Glutamatergic neuron (in vitro differentiated cells): ENCODE measurements around the gene GRM1. TPM values are rescaled to one million over a fixed set of nuclear protein-coding genes. Genes with fewer than 3 reads are reported as not detected.

ENCODE experiments used
- DNase-seq: peaks from one replicate; pipeline ENCODE4 v3.0.0; 2022
- H3K27ac Mint-ChIP-seq: one replicate; pipeline ENCODE4 v1.8.0; 2020; ENCODE audit warnings: mild to moderate bottlenecking, mixed read lengths, inconsistent platforms; ENCODE audit not compliant: unreplicated experiment
- H3K27me3 Mint-ChIP-seq: one replicate; pipeline ENCODE4 v1.8.0; 2020; ENCODE audit warnings: mild to moderate bottlenecking, moderate library complexity, mixed read lengths, inconsistent platforms; ENCODE audit not compliant: unreplicated experiment
- H3K36me3 Mint-ChIP-seq: one replicate; pipeline ENCODE4 v1.8.0; 2020; ENCODE audit warnings: mild to moderate bottlenecking, mixed read lengths, inconsistent platforms; ENCODE audit not compliant: unreplicated experiment
- H3K4me1 Mint-ChIP-seq: one replicate; pipeline ENCODE4 v1.8.0; 2020; ENCODE audit warnings: mild to moderate bottlenecking, low read depth, mixed read lengths, inconsistent platforms; ENCODE audit not compliant: unreplicated experiment
- H3K4me3 Mint-ChIP-seq: one replicate; pipeline ENCODE4 v1.8.0; 2020; ENCODE audit warnings: mild to moderate bottlenecking, mixed read lengths, inconsistent platforms; ENCODE audit not compliant: unreplicated experiment
- H3K9me3 Mint-ChIP-seq: one replicate; pipeline ENCODE4 v1.8.0; 2020; ENCODE audit warnings: mild to moderate bottlenecking, moderate library complexity, mixed read lengths, inconsistent platforms; ENCODE audit not compliant: unreplicated experiment
- total RNA-seq: library from RNA; stranded (reverse); fragmentation: NEBNext Ultra II Directional; extraction: Animal tissue kit (Norgen Biotek cat#: 25700); gene quantifications from one replicate; pipeline ENCODE4 v1.2.1, GENCODE V29; 2021; ENCODE audit not compliant: unreplicated experiment
- TF ChIP-seq, protein P1 (sequence below): fragments of 200-600 bp; sonication (generic); IDR thresholded peaks from one replicate; pipeline ENCODE4 v1.5.0; 2021; ENCODE audit not compliant: partially characterized antibody, unreplicated experiment

The GRM1 gene
- total RNA-seq, 1 donor from 2014 or later: 0.17 TPM

DNA sequence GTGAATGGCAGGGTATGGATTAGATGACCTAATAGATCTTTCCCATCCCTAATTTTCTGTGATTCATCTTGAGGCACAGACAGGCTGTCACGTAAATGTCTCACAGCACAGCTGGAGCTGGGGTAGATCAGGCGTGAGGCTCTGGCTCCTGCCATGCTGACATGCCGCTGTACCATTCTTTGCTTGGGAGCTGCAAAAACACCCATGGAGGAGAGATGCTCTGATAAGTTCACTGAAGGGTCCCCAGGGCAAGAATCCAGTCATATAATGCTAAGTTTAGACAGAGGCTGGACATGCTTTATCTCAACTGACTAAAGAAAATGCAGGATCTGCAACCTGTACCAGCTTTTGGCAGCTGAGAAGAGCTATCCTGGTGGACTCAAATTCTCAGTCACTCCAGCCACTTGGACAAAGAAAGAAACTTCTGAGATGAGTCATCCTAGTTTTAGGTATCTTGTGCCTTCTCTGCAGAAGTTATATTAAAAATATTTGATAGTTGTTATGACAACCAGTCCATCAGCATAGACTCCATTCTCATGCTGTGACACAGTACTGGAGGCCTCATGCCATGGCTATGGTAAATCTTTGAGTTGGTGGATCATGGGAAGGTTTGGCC lies 329.7 kb downstream of the GRM1 start:
- no peaks in the 10 kb centered on the region for H3K36me3 Mint-ChIP-seq
- no peak overlapping the region for H3K4me3 Mint-ChIP-seq
- H3K9me3 Mint-ChIP-seq: no peaks in the 10 kb centered on the region
- H3K27me3 Mint-ChIP-seq: no peaks in the 10 kb centered on the region
- H3K4me1 Mint-ChIP-seq: no peaks in the 10 kb centered on the region
- H3K27ac Mint-ChIP-seq: no peak overlapping the region
- no peak for DNase-seq
- TF ChIP-seq, protein P1, sequence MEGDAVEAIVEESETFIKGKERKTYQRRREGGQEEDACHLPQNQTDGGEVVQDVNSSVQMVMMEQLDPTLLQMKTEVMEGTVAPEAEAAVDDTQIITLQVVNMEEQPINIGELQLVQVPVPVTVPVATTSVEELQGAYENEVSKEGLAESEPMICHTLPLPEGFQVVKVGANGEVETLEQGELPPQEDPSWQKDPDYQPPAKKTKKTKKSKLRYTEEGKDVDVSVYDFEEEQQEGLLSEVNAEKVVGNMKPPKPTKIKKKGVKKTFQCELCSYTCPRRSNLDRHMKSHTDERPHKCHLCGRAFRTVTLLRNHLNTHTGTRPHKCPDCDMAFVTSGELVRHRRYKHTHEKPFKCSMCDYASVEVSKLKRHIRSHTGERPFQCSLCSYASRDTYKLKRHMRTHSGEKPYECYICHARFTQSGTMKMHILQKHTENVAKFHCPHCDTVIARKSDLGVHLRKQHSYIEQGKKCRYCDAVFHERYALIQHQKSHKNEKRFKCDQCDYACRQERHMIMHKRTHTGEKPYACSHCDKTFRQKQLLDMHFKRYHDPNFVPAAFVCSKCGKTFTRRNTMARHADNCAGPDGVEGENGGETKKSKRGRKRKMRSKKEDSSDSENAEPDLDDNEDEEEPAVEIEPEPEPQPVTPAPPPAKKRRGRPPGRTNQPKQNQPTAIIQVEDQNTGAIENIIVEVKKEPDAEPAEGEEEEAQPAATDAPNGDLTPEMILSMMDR: no peak

DNA sequence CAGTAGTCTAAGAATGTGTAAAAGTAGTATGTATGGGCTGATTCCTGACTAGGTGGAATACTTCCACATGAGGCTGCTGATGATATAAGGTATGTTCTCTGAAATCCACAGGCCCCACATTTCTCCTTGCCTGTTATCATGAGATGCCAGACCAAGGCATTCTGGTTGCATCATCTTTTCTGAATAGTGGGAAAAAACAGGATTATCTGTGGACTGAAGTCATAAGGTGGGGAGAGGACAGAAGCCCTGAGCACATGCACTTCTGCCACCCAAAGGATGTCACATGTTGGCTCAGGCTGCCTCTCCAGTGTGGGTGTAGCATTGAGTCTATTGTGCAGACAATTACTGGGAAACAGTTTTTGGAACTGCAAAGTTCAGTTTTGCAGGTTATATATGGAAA lies 330.3 kb downstream of the GRM1 start:
- TF ChIP-seq, protein P1: no peak
- no peak overlapping the region for H3K27ac Mint-ChIP-seq

DNA sequence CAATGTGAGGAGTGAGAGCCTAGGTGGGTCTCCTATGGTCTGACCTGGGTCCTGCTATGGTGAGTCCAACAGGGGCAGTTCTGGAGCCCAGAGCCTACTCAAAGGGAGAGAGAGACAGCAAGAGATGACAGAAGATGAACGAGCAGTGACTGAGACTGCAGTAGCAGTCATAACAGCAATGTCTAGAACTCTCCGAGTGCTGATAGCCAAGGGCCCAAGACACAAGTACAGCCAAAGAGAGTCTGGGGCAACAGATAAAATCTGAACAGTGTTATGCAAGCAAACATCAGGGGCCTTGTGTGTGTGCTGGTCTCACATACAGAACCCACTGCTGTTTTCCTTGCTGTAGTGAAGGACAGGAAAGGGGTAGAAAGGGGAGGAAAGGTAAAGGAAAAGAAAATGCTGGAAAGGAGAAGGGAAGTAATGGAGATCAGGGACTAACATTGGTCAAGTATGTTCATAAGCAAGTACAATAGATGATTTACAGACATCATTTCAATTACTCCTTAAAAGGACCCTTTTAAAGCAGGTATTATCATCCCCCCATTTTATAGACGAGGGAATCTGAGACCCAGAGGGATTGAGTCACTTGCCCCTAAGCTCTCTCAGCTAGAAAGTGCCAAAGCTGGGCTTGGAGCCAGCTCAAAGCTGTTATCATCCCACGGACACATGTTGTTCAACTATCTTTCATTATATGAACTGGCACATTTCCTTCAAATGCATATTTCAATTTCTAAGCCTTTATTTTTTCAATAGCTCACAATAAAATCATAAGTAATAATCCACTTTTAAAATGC lies 332.5 kb downstream of the GRM1 start:
- H3K27me3 Mint-ChIP-seq: no peaks in the 10 kb centered on the region
- no peak overlapping the region for H3K4me3 Mint-ChIP-seq
- no peaks in the 10 kb centered on the region for H3K4me1 Mint-ChIP-seq
- no peaks in the 10 kb centered on the region for H3K9me3 Mint-ChIP-seq
- no peak overlapping the region for H3K27ac Mint-ChIP-seq
- DNase-seq: no peak
- TF ChIP-seq, protein P1: no peak
- no peaks in the 10 kb centered on the region for H3K36me3 Mint-ChIP-seq

More for the DNA sequence above, 330.3 kb downstream of the GRM1 start:
- Mint-ChIP-seq H3K36me3 (no peaks in the 10 kb centered on the region), H3K4me1 (no peaks in the 10 kb centered on the region), H3K9me3 (no peaks in the 10 kb centered on the region), H3K4me3 (no peak overlapping the region), H3K27me3 (no peaks in the 10 kb centered on the region)
- DNase-seq: no peak

DNA sequence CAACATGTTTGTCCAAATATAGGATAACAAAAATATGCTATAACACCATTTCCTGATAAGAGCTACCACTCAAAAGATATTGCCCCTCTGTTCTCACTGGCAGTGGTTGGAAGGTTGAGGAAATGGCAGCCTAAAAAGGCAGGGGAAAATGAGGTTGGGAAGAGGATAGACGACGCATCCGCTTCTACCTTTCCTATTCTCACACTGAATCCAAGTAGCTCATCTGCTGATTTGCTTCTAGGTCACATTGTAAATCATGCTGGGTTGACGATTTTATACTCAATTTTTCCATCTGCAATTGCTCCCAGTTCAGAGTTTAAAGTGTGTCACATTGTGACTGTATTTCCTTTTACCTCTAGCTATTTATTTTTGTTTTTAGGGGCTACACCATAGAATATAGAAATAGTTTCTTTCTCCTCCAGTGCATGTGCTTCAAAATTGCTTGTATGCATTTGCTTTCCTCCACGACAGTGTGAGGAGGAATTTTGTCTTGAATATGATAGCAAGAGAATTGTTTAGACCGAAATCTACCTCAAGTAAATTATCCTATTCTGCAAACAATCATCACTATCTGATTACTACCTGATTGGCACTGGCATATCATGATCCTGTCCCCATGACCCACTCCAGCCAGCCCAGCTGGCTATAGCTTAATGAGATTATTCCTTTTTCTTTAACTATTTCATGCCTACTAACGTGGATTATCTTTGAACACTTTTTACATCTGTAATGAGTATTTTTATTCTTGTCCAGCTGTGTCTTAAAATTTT lies 335.2 kb downstream of the GRM1 start:
- H3K9me3 Mint-ChIP-seq: no peaks in the 10 kb centered on the region
- H3K27ac Mint-ChIP-seq: no peak overlapping the region
- no peaks in the 10 kb centered on the region for H3K4me1 Mint-ChIP-seq
- no peaks in the 10 kb centered on the region for H3K36me3 Mint-ChIP-seq
- H3K4me3 Mint-ChIP-seq: no peak overlapping the region
- no peaks in the 10 kb centered on the region for H3K27me3 Mint-ChIP-seq
- DNase-seq: no peak
- TF ChIP-seq, protein P1: no peak
